Peyer's patch (tissue), 4 donors: Measurements from ENCODE around the gene TCEA2.

Experiments used
- CTCF ChIP-seq, 6 experiments: fragments of 450-650 bp in 4 of 6; fragments of 200-600 bp in 2 of 6; sonication (generic) in 1 of 6; IDR thresholded peaks; one replicate each; pipeline ENCODE4 v1.5.1; 2017 to 2019; ENCODE audit warnings: antibody characterized with exemption in 6 of 6, mild to moderate bottlenecking in 3 of 6, moderate library complexity in 1 of 6
- POLR2A ChIP-seq, 2 donors: fragments of 450-650 bp; IDR thresholded peaks; one replicate each; pipeline ENCODE4 v1.5.1; 2017; ENCODE audit warnings: antibody characterized with exemption in 2 of 2, mild to moderate bottlenecking in 2 of 2, moderate library complexity in 2 of 2

- no peak for TF ChIP-seq POLR2A (IDR thresholded peaks at IDR 0.05)
- TF ChIP-seq CTCF (IDR thresholded peaks at IDR 0.05), result no peak
Measured at GRCh38 chr20:64072498-64073063, 9.6 kb downstream of the TCEA2 start.
